Stimulated activated naive CD4-positive, alpha-beta T cell (primary cell): ENCODE measurements around the gene RAD51B.

Experiments used
- DNase-seq, 6 experiments: peaks; one replicate each; lab custom pipeline; 2025; lab: John Stamatoyannopoulos, UW

Gene RAD51B

GRCh38 chr14:68669603-68670358 lies 850.2 kb downstream of the RAD51B start:
- DNase-seq, result no peak

- no peak for DNase-seq
These were observed 850.8 kb downstream of the RAD51B start for GRCh38 chr14:68670359-68670715.

- DNase-seq, result no peak
These were observed 852.3 kb downstream of the RAD51B start for GRCh38 chr14:68671909-68672308.

GRCh38 chr14:68672609-68673285 lies 853.2 kb downstream of the RAD51B start:
- no peak for DNase-seq

GRCh38 chr14:68673464-68673863 lies 853.9 kb downstream of the RAD51B start:
- DNase-seq, result no peak

- DNase-seq, result no peak
These were observed 855.1 kb downstream of the RAD51B start for GRCh38 chr14:68674538-68675232.

GRCh38 chr14:68675233-68675577 lies 855.6 kb downstream of the RAD51B start:
- DNase-seq, result no peak

GRCh38 chr14:68676511-68676943 lies 856.9 kb downstream of the RAD51B start:
- DNase-seq, result no peak

GRCh38 chr14:68677476-68677875 lies 857.9 kb downstream of the RAD51B start:
- no peak for DNase-seq

GRCh38 chr14:68677901-68678300 lies 858.3 kb downstream of the RAD51B start:
- DNase-seq, result no peak

- no peak for DNase-seq
These were observed 858.9 kb downstream of the RAD51B start for GRCh38 chr14:68678471-68678870.

- no peak for DNase-seq
These were observed 859.7 kb downstream of the RAD51B start for GRCh38 chr14:68679301-68679700.

- DNase-seq, result no peak
These were observed 860.3 kb downstream of the RAD51B start for GRCh38 chr14:68679746-68680467.

GRCh38 chr14:68680541-68681051 lies 861.0 kb downstream of the RAD51B start:
- no peak for DNase-seq

GRCh38 chr14:68681256-68682011 lies 861.9 kb downstream of the RAD51B start:
- DNase-seq, result no peak

- peak in 1 of 6 experiments; percentile 6 for DNase-seq
These were observed 862.9 kb downstream of the RAD51B start for GRCh38 chr14:68682166-68683103.

- no peak for DNase-seq
These were observed 863.7 kb downstream of the RAD51B start for GRCh38 chr14:68683326-68683725.

GRCh38 chr14:68684466-68685418 lies 865.2 kb downstream of the RAD51B start:
- no peak for DNase-seq
